Chondrocyte (in vitro differentiated cells): ENCODE data around the gene RANGAP1. TPM values are rescaled to one million over a fixed set of nuclear protein-coding genes. Genes with fewer than 3 reads are reported as not detected.

Experiments used
- DNase-seq: peaks from one replicate; pipeline ENCODE4 v3.0.0; 2021; ENCODE audit warnings: mixed read lengths, low spot score
- H3K27ac Mint-ChIP-seq: one replicate; pipeline ENCODE4 v1.8.0; 2021; ENCODE audit warnings: mild to moderate bottlenecking, moderate library complexity, mixed read lengths; ENCODE audit not compliant: unreplicated experiment
- H3K27me3 Mint-ChIP-seq: 2 replicates; pipeline ENCODE4 v1.8.0; 2021; ENCODE audit warnings: low read depth, mixed read lengths
- H3K36me3 Mint-ChIP-seq: 2 replicates; pipeline ENCODE4 v1.8.0; 2021; ENCODE audit warnings: low read depth, mixed read lengths
- H3K4me1 Mint-ChIP-seq: 2 replicates; pipeline ENCODE4 v1.8.0; 2021; ENCODE audit warnings: low read depth, mild to moderate bottlenecking, mixed read lengths
- H3K4me3 Mint-ChIP-seq: one replicate; pipeline ENCODE4 v1.8.0; 2021; ENCODE audit warnings: mild to moderate bottlenecking, moderate library complexity, mixed read lengths; ENCODE audit not compliant: unreplicated experiment
- H3K9me3 Mint-ChIP-seq: 2 replicates; pipeline ENCODE4 v1.8.0; 2021; ENCODE audit warnings: low read depth, mixed read lengths
- CTCF ChIP-seq: fragments of 200-600 bp; sonication (generic); IDR thresholded peaks from 2 replicates; pipeline ENCODE4 v1.5.0; 2021; ENCODE audit warnings: antibody characterized with exemption, mild to moderate bottlenecking, moderate library complexity
- total RNA-seq: library from RNA; stranded (reverse); gene quantifications from 3 replicates; pipeline ENCODE4 v1.2.1, GENCODE V29; 2021

RANGAP1 gene
- total RNA-seq, 1 donor from 2014 or later = 35.4 TPM

GRCh38 chr22:41243361-41243760, 42.6 kb downstream of the RANGAP1 start:
- DNase-seq = no peak
- no peak overlapping the region for H3K27ac Mint-ChIP-seq
- no peak overlapping the region for H3K4me3 Mint-ChIP-seq
- H3K4me1 Mint-ChIP-seq = peaks cover 3% of the 10 kb centered on the region
- no peaks in the 10 kb centered on the region for H3K9me3 Mint-ChIP-seq
- H3K27me3 Mint-ChIP-seq = no peaks in the 10 kb centered on the region
- H3K36me3 Mint-ChIP-seq = peaks cover 8% of the 10 kb centered on the region
- TF ChIP-seq CTCF = no peak

- H3K27ac Mint-ChIP-seq = no peak overlapping the region
- no peak for DNase-seq
- no peak for TF ChIP-seq CTCF
- H3K9me3 Mint-ChIP-seq = no peaks in the 10 kb centered on the region
- H3K27me3 Mint-ChIP-seq = no peaks in the 10 kb centered on the region
- no peak overlapping the region for H3K4me3 Mint-ChIP-seq
- H3K36me3 Mint-ChIP-seq = peaks cover 4% of the 10 kb centered on the region
- H3K4me1 Mint-ChIP-seq = peaks cover 3% of the 10 kb centered on the region
These were observed 43.4 kb downstream of the RANGAP1 start for GRCh38 chr22:41242396-41243117.

- DNase-seq = no peak
- no peak for TF ChIP-seq CTCF
- Mint-ChIP-seq H3K27me3 (no peaks in the 10 kb centered on the region), H3K36me3 (peaks cover 2% of the 10 kb centered on the region), H3K4me1 (peaks cover 3% of the 10 kb centered on the region), H3K9me3 (no peaks in the 10 kb centered on the region), H3K27ac (no peak overlapping the region), H3K4me3 (no peak overlapping the region)
These were observed 44.8 kb downstream of the RANGAP1 start for GRCh38 chr22:41241133-41241676.

GRCh38 chr22:41240377-41241132, 45.4 kb downstream of the RANGAP1 start, which contains the start of gene CHADL:
TSS of gene CHADL (minus strand) at chr22:41240931. CDS start at chr22:41240881, 50 bp downstream.
- no peak within 1 kb of the TSS for H3K4me3 Mint-ChIP-seq
- H3K27me3 Mint-ChIP-seq = no peaks in the 10 kb centered on the region
- H3K27ac Mint-ChIP-seq = no peak within 1 kb of the TSS
- H3K9me3 Mint-ChIP-seq = no peaks in the 10 kb centered on the region
- peaks cover 2% of the 10 kb centered on the region for H3K36me3 Mint-ChIP-seq
- no peak for DNase-seq
- H3K4me1 Mint-ChIP-seq = peaks cover 3% of the 10 kb centered on the region
- TF ChIP-seq CTCF = no peak

GRCh38 chr22:41239443-41240128, 46.4 kb downstream of the RANGAP1 start:
- Mint-ChIP-seq H3K4me1 (peaks cover 3% of the 10 kb centered on the region), H3K27ac (no peak overlapping the region), H3K9me3 (no peaks in the 10 kb centered on the region), H3K36me3 (no peaks in the 10 kb centered on the region), H3K27me3 (no peaks in the 10 kb centered on the region), H3K4me3 (no peak overlapping the region)
- TF ChIP-seq CTCF = no peak
- DNase-seq = no peak
